ENCODE results near the gene AFMID. TPM values are rescaled to one million over a fixed set of nuclear protein-coding genes. Genes with fewer than 3 reads are reported as not detected.

Gene AFMID
- total RNA-seq, 1 experiment from 2014 or later: 65.0 TPM

DNA sequence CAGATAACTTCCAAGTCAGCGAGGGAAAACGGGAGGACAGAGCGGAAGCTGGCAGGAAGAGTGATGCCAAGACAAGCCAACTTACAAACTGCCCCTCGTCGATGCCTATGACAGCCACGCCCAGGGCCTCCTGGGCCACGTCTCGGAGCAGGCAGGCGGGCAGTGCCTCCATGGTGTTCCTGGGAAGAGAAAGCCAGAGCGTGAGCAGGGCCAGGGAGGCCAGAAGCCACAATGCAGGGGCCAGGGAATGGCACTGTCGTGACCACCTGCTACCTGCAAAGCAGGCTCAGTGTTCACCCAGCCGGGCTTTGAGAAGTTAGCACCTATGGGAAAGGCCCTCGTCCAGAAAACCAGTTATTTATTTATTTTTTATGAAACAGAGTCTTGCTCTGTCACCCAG, 4.7 kb upstream of the AFMID start:
- BruUV-seq (replicated peaks): no TSS peak
- POLR2A ChIA-PET (ENCODE audit: low non-redundant PET): no interaction called here
- Histone ChIP-seq H3K27ac (ENCODE audit: low read depth, low read length, poor library complexity, severe bottlenecking) (no peak overlapping the region), H3K4me1 (ENCODE audit: insufficient read depth, low read length, poor library complexity, severe bottlenecking) (peaks cover 9% of the 10 kb centered on the region), H3K36me3 (ENCODE audit: insufficient read depth, low read length, poor library complexity, severe bottlenecking) (peaks cover 67% of the 10 kb centered on the region), H3K27me3 (replicated peaks; ENCODE audit: insufficient read depth, low read depth, low read length, poor library complexity) (no peaks in the 10 kb centered on the region), H3K9me3 (ENCODE audit: low read depth, low read length, poor library complexity, severe bottlenecking) (no peaks in the 10 kb centered on the region), H3K4me3 (ENCODE audit: low read depth, low read length, poor library complexity, severe bottlenecking) (no peak overlapping the region)
- CTCF ChIA-PET: no interaction called here
- intact Hi-C loops (cut with micrococcal nuclease; ENCODE audit: unreplicated experiment): no loop called here
- no peak for DNase-seq (ENCODE audit: low spot score)
- TF ChIP-seq, protein P1, sequence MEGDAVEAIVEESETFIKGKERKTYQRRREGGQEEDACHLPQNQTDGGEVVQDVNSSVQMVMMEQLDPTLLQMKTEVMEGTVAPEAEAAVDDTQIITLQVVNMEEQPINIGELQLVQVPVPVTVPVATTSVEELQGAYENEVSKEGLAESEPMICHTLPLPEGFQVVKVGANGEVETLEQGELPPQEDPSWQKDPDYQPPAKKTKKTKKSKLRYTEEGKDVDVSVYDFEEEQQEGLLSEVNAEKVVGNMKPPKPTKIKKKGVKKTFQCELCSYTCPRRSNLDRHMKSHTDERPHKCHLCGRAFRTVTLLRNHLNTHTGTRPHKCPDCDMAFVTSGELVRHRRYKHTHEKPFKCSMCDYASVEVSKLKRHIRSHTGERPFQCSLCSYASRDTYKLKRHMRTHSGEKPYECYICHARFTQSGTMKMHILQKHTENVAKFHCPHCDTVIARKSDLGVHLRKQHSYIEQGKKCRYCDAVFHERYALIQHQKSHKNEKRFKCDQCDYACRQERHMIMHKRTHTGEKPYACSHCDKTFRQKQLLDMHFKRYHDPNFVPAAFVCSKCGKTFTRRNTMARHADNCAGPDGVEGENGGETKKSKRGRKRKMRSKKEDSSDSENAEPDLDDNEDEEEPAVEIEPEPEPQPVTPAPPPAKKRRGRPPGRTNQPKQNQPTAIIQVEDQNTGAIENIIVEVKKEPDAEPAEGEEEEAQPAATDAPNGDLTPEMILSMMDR (conservative IDR thresholded peaks at IDR 0.05; ENCODE audit: low read depth, low read length): no peak
- no peak for TF ChIP-seq EZH2 (IDR thresholded peaks at IDR 0.05; ENCODE audit: borderline replicate concordance, low read depth, low read length, poor library complexity, severe bottlenecking)

GRCh38 chr17:78183916-78184315, 3.2 kb upstream of the AFMID start:
- POLR2A ChIA-PET (ENCODE audit: low non-redundant PET): no interaction called here
- H3K9me3 ChIP-seq (ENCODE audit: low read depth, low read length, poor library complexity, severe bottlenecking): no peaks in the 10 kb centered on the region
- H3K27me3 ChIP-seq (replicated peaks; ENCODE audit: insufficient read depth, low read depth, low read length, poor library complexity): no peaks in the 10 kb centered on the region
- H3K4me3 ChIP-seq (ENCODE audit: low read depth, low read length, poor library complexity, severe bottlenecking): peak overlapping the region; percentile 7
- TF ChIP-seq, protein P1 (conservative IDR thresholded peaks at IDR 0.05; ENCODE audit: low read depth, low read length): no peak
- no peak for TF ChIP-seq EZH2 (IDR thresholded peaks at IDR 0.05; ENCODE audit: borderline replicate concordance, low read depth, low read length, poor library complexity, severe bottlenecking)
- H3K36me3 ChIP-seq (ENCODE audit: insufficient read depth, low read length, poor library complexity, severe bottlenecking): peaks cover 58% of the 10 kb centered on the region
- DNase-seq (ENCODE audit: low spot score): no peak
- no TSS peak for BruUV-seq (replicated peaks)
- intact Hi-C loops (cut with micrococcal nuclease; ENCODE audit: unreplicated experiment): no loop called here
- peaks cover 17% of the 10 kb centered on the region for H3K4me1 ChIP-seq (ENCODE audit: insufficient read depth, low read length, poor library complexity, severe bottlenecking)
- no peak overlapping the region for H3K27ac ChIP-seq (ENCODE audit: low read depth, low read length, poor library complexity, severe bottlenecking)
- CTCF ChIA-PET: no interaction called here

GRCh38 chr17:78184351-78184750, 2.8 kb upstream of the AFMID start:
- Histone ChIP-seq H3K36me3 (ENCODE audit: insufficient read depth, low read length, poor library complexity, severe bottlenecking) (peaks cover 54% of the 10 kb centered on the region), H3K4me1 (ENCODE audit: insufficient read depth, low read length, poor library complexity, severe bottlenecking) (peaks cover 17% of the 10 kb centered on the region), H3K27me3 (replicated peaks; ENCODE audit: insufficient read depth, low read depth, low read length, poor library complexity) (no peaks in the 10 kb centered on the region), H3K4me3 (ENCODE audit: low read depth, low read length, poor library complexity, severe bottlenecking) (peak overlapping the region; percentile 7), H3K27ac (ENCODE audit: low read depth, low read length, poor library complexity, severe bottlenecking) (no peak overlapping the region), H3K9me3 (ENCODE audit: low read depth, low read length, poor library complexity, severe bottlenecking) (no peaks in the 10 kb centered on the region)
- intact Hi-C loops (cut with micrococcal nuclease; ENCODE audit: unreplicated experiment): no loop called here
- no TSS peak for BruUV-seq (replicated peaks)
- no peak for TF ChIP-seq EZH2 (IDR thresholded peaks at IDR 0.05; ENCODE audit: borderline replicate concordance, low read depth, low read length, poor library complexity, severe bottlenecking)
- TF ChIP-seq, protein P1 (conservative IDR thresholded peaks at IDR 0.05; ENCODE audit: low read depth, low read length): no peak
- no peak for DNase-seq (ENCODE audit: low spot score)
- ChIA-PET POLR2A (ENCODE audit: low non-redundant PET) (no interaction called here), CTCF (no interaction called here)
